Endodermal cell (in vitro differentiated cells): ENCODE measurements around the gene FZD8. TPM values are rescaled to one million over a fixed set of nuclear protein-coding genes. Genes with fewer than 3 reads are reported as not detected.

Source experiments
- DNase-seq: peaks from one replicate; pipeline ENCODE4 v3.0.0-alpha.2; 2017
- H3K27ac ChIP-seq: 2 replicates; pipeline ENCODE4 v1.5.1; 2013; ENCODE audit warnings: mild to moderate bottlenecking, low read depth, low read length, moderate library complexity
- H3K27me3 ChIP-seq: 2 replicates; pipeline ENCODE4 v1.6.1; 2013; ENCODE audit warnings: mild to moderate bottlenecking, low read length, moderate library complexity; ENCODE audit not compliant: insufficient read depth, control insufficient read depth, poor library complexity, severe bottlenecking
- H3K36me3 ChIP-seq: 2 replicates; pipeline ENCODE4 v1.7.0; 2013; ENCODE audit warnings: mild to moderate bottlenecking, low read length, moderate library complexity; ENCODE audit not compliant: control insufficient read depth, insufficient read depth
- H3K4me1 ChIP-seq: one replicate; pipeline ENCODE4 v1.7.0; 2013; ENCODE audit warnings: low read length; ENCODE audit not compliant: control insufficient read depth, insufficient read depth
- H3K4me3 ChIP-seq: 2 replicates; pipeline ENCODE4 v1.5.1; 2013; ENCODE audit warnings: mild to moderate bottlenecking, low read length, moderate library complexity
- H3K9ac ChIP-seq: 2 replicates; pipeline ENCODE4 v1.6.1; 2013; ENCODE audit warnings: mild to moderate bottlenecking, low read length, moderate library complexity; ENCODE audit not compliant: poor library complexity, severe bottlenecking; ENCODE audit errors: extremely low read depth
- H3K9me3 ChIP-seq: 2 replicates; pipeline ENCODE4 v1.6.1; 2013; ENCODE audit warnings: mild to moderate bottlenecking, low read length, moderate library complexity; ENCODE audit not compliant: control insufficient read depth
- H3K27ac Mint-ChIP-seq: 2 replicates; pipeline ENCODE4 v1.8.0; 2020; ENCODE audit warnings: mixed read lengths
- H3K27me3 Mint-ChIP-seq: 2 replicates; pipeline ENCODE4 v1.8.0; 2021; ENCODE audit warnings: mild to moderate bottlenecking, mixed read lengths; ENCODE audit not compliant: insufficient read depth
- H3K36me3 Mint-ChIP-seq: 2 replicates; pipeline ENCODE4 v1.8.0; 2020; ENCODE audit warnings: low read depth, mixed read lengths
- H3K4me1 Mint-ChIP-seq: 2 replicates; pipeline ENCODE4 v1.8.0; 2020; ENCODE audit warnings: mixed read lengths
- H3K4me3 Mint-ChIP-seq: 2 replicates; pipeline ENCODE4 v1.8.0; 2020; ENCODE audit warnings: mild to moderate bottlenecking, moderate library complexity, mixed read lengths
- H3K9me3 Mint-ChIP-seq: 2 replicates; pipeline ENCODE4 v1.8.0; 2020; ENCODE audit warnings: mild to moderate bottlenecking, mixed read lengths
- CTCF ChIP-seq: fragments of 200-600 bp; sonication (generic); conservative IDR thresholded peaks from 2 replicates; pipeline ENCODE4 v1.5.0; 2021; ENCODE audit warnings: antibody characterized with exemption, mild to moderate bottlenecking
- WGBS, 2 experiments: methylation state at CpG; one replicate each; pipeline versions ENCODE4 v1.1.5 to v1.1.7; 2013; ENCODE audit warnings: missing lambda C conversion rate in 2 of 2, mixed read lengths in 1 of 2; ENCODE audit not compliant: insufficient coverage in 1 of 2, insufficient read length in 1 of 2; 5-methylcytosine and 5-hydroxymethylcytosine counted together
- total RNA-seq, 2 donors: library from RNA; stranded (reverse); fragmentation: NEBNext Ultra II Directional in 1 of 2; extraction: Animal tissue kit (Norgen Biotek cat#: 25700) in 1 of 2; gene quantifications; 2 replicates in 1 of 2; 3 replicates in 1 of 2; pipeline ENCODE4 v1.2.1, GENCODE V29; 2021

Gene FZD8
- total RNA-seq, 2 donors from 2014 or later = 133 to 189 TPM

GRCh38 chr10:35613597-35614226 lies 28.4 kb downstream of the FZD8 start:
- Mint-ChIP-seq H3K4me1 (peaks cover 25% of the 10 kb centered on the region), H3K9me3 (peaks cover 18% of the 10 kb centered on the region), H3K27ac (no peak overlapping the region), H3K36me3 (peaks cover 5% of the 10 kb centered on the region), H3K27me3 (no peaks in the 10 kb centered on the region), H3K4me3 (no peak overlapping the region)
- H3K9ac ChIP-seq = no peak overlapping the region
- TF ChIP-seq CTCF = peak; percentile 75
- H3K9me3 ChIP-seq = peaks cover 17% of the 10 kb centered on the region
- no peak for DNase-seq
- 73 to 100% methylated on average over 2 to 8 of the region's 8 CpGs for WGBS, 2 experiments
- peaks cover 2% of the 10 kb centered on the region for H3K27me3 ChIP-seq
- peaks cover 8% of the 10 kb centered on the region for H3K4me1 ChIP-seq
- no peaks in the 10 kb centered on the region for H3K36me3 ChIP-seq
- H3K4me3 ChIP-seq = no peak overlapping the region
- no peak overlapping the region for H3K27ac ChIP-seq

- Histone ChIP-seq H3K4me3 (no peak overlapping the region), H3K9ac (no peak overlapping the region), H3K27ac (no peak overlapping the region), H3K9me3 (peaks cover 20% of the 10 kb centered on the region), H3K36me3 (no peaks in the 10 kb centered on the region), H3K27me3 (peaks cover 9% of the 10 kb centered on the region), H3K4me1 (peaks cover 8% of the 10 kb centered on the region)
- Mint-ChIP-seq H3K4me1 (peaks cover 25% of the 10 kb centered on the region), H3K27me3 (no peaks in the 10 kb centered on the region), H3K27ac (no peak overlapping the region), H3K9me3 (peaks cover 19% of the 10 kb centered on the region), H3K4me3 (no peak overlapping the region), H3K36me3 (peaks cover 5% of the 10 kb centered on the region)
- DNase-seq = no peak
- TF ChIP-seq CTCF = no peak
- 90% methylated on average over 2 of the region's 2 CpGs; no CpG with 5 or more reads in 1 of the 2 experiments for WGBS, 2 experiments
Measured at GRCh38 chr10:35613107-35613440, 29.0 kb downstream of the FZD8 start.

- Histone ChIP-seq H3K27ac (no peak overlapping the region), H3K4me3 (no peak overlapping the region), H3K9me3 (peaks cover 20% of the 10 kb centered on the region), H3K4me1 (peaks cover 8% of the 10 kb centered on the region), H3K27me3 (peaks cover 14% of the 10 kb centered on the region), H3K9ac (no peak overlapping the region), H3K36me3 (no peaks in the 10 kb centered on the region)
- no peak overlapping the region for H3K27ac Mint-ChIP-seq
- no peak for TF ChIP-seq CTCF
- H3K4me1 Mint-ChIP-seq = peaks cover 25% of the 10 kb centered on the region
- H3K9me3 Mint-ChIP-seq = peaks cover 19% of the 10 kb centered on the region
- no peak for DNase-seq
- peaks cover 3% of the 10 kb centered on the region for H3K27me3 Mint-ChIP-seq
- WGBS, 2 experiments = 62 to 76% methylated on average over 5 to 6 of the region's 6 CpGs
- H3K4me3 Mint-ChIP-seq = no peak overlapping the region
- peaks cover 5% of the 10 kb centered on the region for H3K36me3 Mint-ChIP-seq
Measured at GRCh38 chr10:35612385-35613106, 29.6 kb downstream of the FZD8 start.
